CD4-positive, CD25-positive, alpha-beta regulatory T cell (primary cell): ENCODE measurements around the gene CAMK1. TPM values are rescaled to one million over a fixed set of nuclear protein-coding genes. Genes with fewer than 3 reads are reported as not detected.
A peak's percentile ranks its signal among the peaks of the same experiment; 100 is the strongest.

Experiments used
- ATAC-seq, 2 donors: fragments of 150-1000 bp; cut with Tn5 transposase; one replicate each; pipeline ENCODE4 v1.10.0; 2021; ENCODE audit warnings: low read depth in 2 of 2, moderate number of reproducible peaks in 2 of 2, moderate library complexity in 1 of 2
- DNase-seq, 3 donors: peaks; one replicate each; pipeline versions ENCODE4 v3.0.0 to v3.0.0-alpha.2; 2012 to 2022; ENCODE audit warnings: mixed read lengths in 1 of 3
- H3K27ac ChIP-seq: one replicate; pipeline ENCODE4 v1.7.0; 2013; ENCODE audit warnings: mild to moderate bottlenecking, low read length; ENCODE audit not compliant: insufficient read depth, poor library complexity, severe bottlenecking
- H3K27me3 ChIP-seq: one replicate; pipeline ENCODE4 v1.7.0; 2013; ENCODE audit warnings: low read length; ENCODE audit not compliant: control insufficient read depth, insufficient read depth
- H3K36me3 ChIP-seq: one replicate; pipeline ENCODE4 v1.7.0; 2013; ENCODE audit warnings: mild to moderate bottlenecking, low read length, moderate library complexity; ENCODE audit not compliant: control insufficient read depth, insufficient read depth
- H3K4me1 ChIP-seq: 2 replicates; pipeline ENCODE4 v1.7.0; 2013; ENCODE audit warnings: mild to moderate bottlenecking, low read length; ENCODE audit not compliant: insufficient read depth, control insufficient read depth, poor library complexity, severe bottlenecking
- H3K4me3 ChIP-seq: one replicate; pipeline ENCODE4 v1.7.0; 2013; ENCODE audit warnings: low read depth, mild to moderate bottlenecking, low read length, moderate library complexity
- H3K9me3 ChIP-seq, 2 experiments: 1 replicate in 1 of 2; 2 replicates in 1 of 2; pipeline ENCODE4 v1.7.0; 2013; ENCODE audit warnings: low read length in 2 of 2, mild to moderate bottlenecking in 1 of 2, moderate library complexity in 1 of 2; ENCODE audit not compliant: control insufficient read depth in 2 of 2
- H3K27ac Mint-ChIP-seq, 3 donors: one replicate each; pipeline ENCODE4 v1.8.0; 2020 to 2022; ENCODE audit warnings: mild to moderate bottlenecking in 3 of 3, mixed read lengths in 3 of 3, moderate library complexity in 2 of 3
- H3K27me3 Mint-ChIP-seq: one replicate; pipeline ENCODE4 v1.8.0; 2022; ENCODE audit warnings: mild to moderate bottlenecking, mixed read lengths
- H3K36me3 Mint-ChIP-seq: one replicate; pipeline ENCODE4 v1.8.0; 2020; ENCODE audit warnings: mixed read lengths
- H3K4me1 Mint-ChIP-seq, 4 donors: one replicate each; pipeline ENCODE4 v1.8.0; 2020 to 2022; ENCODE audit warnings: mixed read lengths in 4 of 4, mild to moderate bottlenecking in 1 of 4
- H3K4me3 Mint-ChIP-seq, 4 donors: one replicate each; pipeline ENCODE4 v1.8.0; 2020 to 2022; ENCODE audit warnings: mild to moderate bottlenecking in 4 of 4, mixed read lengths in 4 of 4, moderate library complexity in 3 of 4
- H3K9me3 Mint-ChIP-seq, 7 donors: one replicate each; pipeline ENCODE4 v1.8.0; 2020 to 2022; ENCODE audit warnings: mixed read lengths in 7 of 7, mild to moderate bottlenecking in 3 of 7, moderate library complexity in 2 of 7
- polyA plus RNA-seq, 4 donors: library from polyadenylated mRNA; unstranded; fragments of 300-500 nt; fragmentation: Illumina TruSeq; gene quantifications; one replicate each; pipeline ENCODE4 v1.2.3, GENCODE V29; 2021
- total RNA-seq: library from RNA; stranded (reverse); gene quantifications from one replicate; pipeline ENCODE4 v1.2.3, GENCODE V29; 2022

CAMK1 gene
- total and polyA plus RNA-seq, 5 donors from 2014 or later = 4.5 to 13.7 (median 5.6) TPM

- Mint-ChIP-seq H3K4me1 (peaks cover 13 to 50% (median 40%) of the 10 kb centered on the region in 4 donors), H3K4me3 (no peak overlapping the region), H3K36me3 (peaks cover 37% of the 10 kb centered on the region), H3K27me3 (no peaks in the 10 kb centered on the region), H3K27ac (no peak overlapping the region), H3K9me3 (no peaks in the 10 kb centered on the region)
- peaks cover 35% of the 10 kb centered on the region for H3K4me1 ChIP-seq
- no peak overlapping the region for H3K4me3 ChIP-seq
- peaks cover 54% of the 10 kb centered on the region for H3K36me3 ChIP-seq
- ATAC-seq (no peak), DNase-seq (no peak)
- H3K9me3 ChIP-seq = no peaks in the 10 kb centered on the region
- no peaks in the 10 kb centered on the region for H3K27me3 ChIP-seq
- no peak overlapping the region for H3K27ac ChIP-seq
Observed at GRCh38 chr3:9783954-9784353, 14.2 kb upstream of the CAMK1 start.

- Mint-ChIP-seq H3K4me1 (peaks cover 12 to 59% (median 46%) of the 10 kb centered on the region in 4 donors), H3K36me3 (peaks cover 33% of the 10 kb centered on the region)
- no peak for ATAC-seq
Observed at GRCh38 chr3:9782770-9783169, 13.0 kb upstream of the CAMK1 start.

GRCh38 chr3:9781978-9782603, 12.3 kb upstream of the CAMK1 start:
- peaks cover 27% of the 10 kb centered on the region for H3K36me3 Mint-ChIP-seq
- Histone ChIP-seq H3K4me3 (no peak overlapping the region), H3K27me3 (no peaks in the 10 kb centered on the region), H3K27ac (no peak overlapping the region), H3K4me1 (peaks cover 42% of the 10 kb centered on the region), H3K9me3 (no peaks in the 10 kb centered on the region), H3K36me3 (peaks cover 43% of the 10 kb centered on the region)
- ATAC-seq = no peak
- no peaks in the 10 kb centered on the region for H3K27me3 Mint-ChIP-seq
- peaks cover 8 to 58% (median 42%) of the 10 kb centered on the region in 4 donors for H3K4me1 Mint-ChIP-seq
- peak overlapping the region in 1 of 4 donors; percentile 67 for H3K4me3 Mint-ChIP-seq
- DNase-seq = no peak
- H3K9me3 Mint-ChIP-seq = no peaks in the 10 kb centered on the region
- peak overlapping the region in 2 of 3 donors; percentile 73 to 95 for H3K27ac Mint-ChIP-seq

More at GRCh38 chr3:9782770-9783169, 13.0 kb upstream of the CAMK1 start:
- Histone ChIP-seq H3K9me3 (no peaks in the 10 kb centered on the region), H3K4me1 (peaks cover 42% of the 10 kb centered on the region), H3K4me3 (no peak overlapping the region), H3K27ac (no peak overlapping the region), H3K36me3 (peaks cover 49% of the 10 kb centered on the region), H3K27me3 (no peaks in the 10 kb centered on the region)
- Mint-ChIP-seq H3K27ac (no peak overlapping the region), H3K4me3 (no peak overlapping the region), H3K27me3 (no peaks in the 10 kb centered on the region), H3K9me3 (no peaks in the 10 kb centered on the region)
- DNase-seq = peak in 1 of 3 donors; percentile 14

- Histone ChIP-seq H3K4me1 (peaks cover 42% of the 10 kb centered on the region), H3K27ac (no peak overlapping the region), H3K36me3 (peaks cover 38% of the 10 kb centered on the region), H3K9me3 (no peaks in the 10 kb centered on the region), H3K4me3 (no peak overlapping the region), H3K27me3 (no peaks in the 10 kb centered on the region)
- peak overlapping the region in 1 of 4 donors; percentile 27 for H3K4me3 Mint-ChIP-seq
- no peaks in the 10 kb centered on the region for H3K27me3 Mint-ChIP-seq
- no peaks in the 10 kb centered on the region for H3K9me3 Mint-ChIP-seq
- peaks cover 23% of the 10 kb centered on the region for H3K36me3 Mint-ChIP-seq
- H3K4me1 Mint-ChIP-seq = peaks cover 8 to 58% (median 43%) of the 10 kb centered on the region in 4 donors
- H3K27ac Mint-ChIP-seq = peak overlapping the region; percentile 56 to 95 (median 79)
- DNase-seq = no peak
- ATAC-seq = no peak
Observed at GRCh38 chr3:9781551-9781950, 11.8 kb upstream of the CAMK1 start.

- peak overlapping the region; percentile 70 for H3K27ac ChIP-seq
- ATAC-seq = no peak
- H3K27ac Mint-ChIP-seq = peak overlapping the region; percentile 20 to 95 (median 84)
- H3K4me1 ChIP-seq = peaks cover 42% of the 10 kb centered on the region
- H3K4me3 ChIP-seq = no peak overlapping the region
- no peaks in the 10 kb centered on the region for H3K27me3 Mint-ChIP-seq
- no peaks in the 10 kb centered on the region for H3K9me3 ChIP-seq
- no peak for DNase-seq
- peaks cover 33% of the 10 kb centered on the region for H3K36me3 ChIP-seq
- H3K9me3 Mint-ChIP-seq = no peaks in the 10 kb centered on the region
- H3K4me3 Mint-ChIP-seq = peak overlapping the region in 2 of 4 donors; percentile 61 to 64
- peaks cover 18% of the 10 kb centered on the region for H3K36me3 Mint-ChIP-seq
- peaks cover 8 to 58% (median 43%) of the 10 kb centered on the region in 4 donors for H3K4me1 Mint-ChIP-seq
- no peaks in the 10 kb centered on the region for H3K27me3 ChIP-seq
Observed at GRCh38 chr3:9780910-9781309, 11.2 kb upstream of the CAMK1 start.

GRCh38 chr3:9780458-9780812, 10.7 kb upstream of the CAMK1 start:
- Histone ChIP-seq H3K36me3 (peaks cover 29% of the 10 kb centered on the region), H3K4me3 (peak overlapping the region; percentile 15), H3K27me3 (no peaks in the 10 kb centered on the region), H3K27ac (peak overlapping the region; percentile 70), H3K9me3 (no peaks in the 10 kb centered on the region), H3K4me1 (peaks cover 42% of the 10 kb centered on the region)
- ATAC-seq (no peak), DNase-seq (no peak)
- Mint-ChIP-seq H3K27me3 (no peaks in the 10 kb centered on the region), H3K4me1 (peaks cover 8 to 54% (median 43%) of the 10 kb centered on the region in 4 donors), H3K27ac (peak overlapping the region; percentile 84 to 95 (median 85)), H3K9me3 (no peaks in the 10 kb centered on the region), H3K4me3 (peak overlapping the region in 3 of 4 donors; percentile 61 to 83 (median 64)), H3K36me3 (peaks cover 15% of the 10 kb centered on the region)

- H3K27me3 ChIP-seq = no peaks in the 10 kb centered on the region
- no peaks in the 10 kb centered on the region for H3K9me3 ChIP-seq
- Mint-ChIP-seq H3K4me3 (peak overlapping the region in 3 of 4 donors; percentile 64 to 83 (median 74)), H3K9me3 (no peaks in the 10 kb centered on the region), H3K4me1 (peaks cover 8 to 52% (median 45%) of the 10 kb centered on the region in 4 donors), H3K27me3 (no peaks in the 10 kb centered on the region), H3K27ac (peak overlapping the region; percentile 84 to 95 (median 85)), H3K36me3 (peaks cover 11% of the 10 kb centered on the region)
- peak; percentile 55 to 59 for ATAC-seq
- peaks cover 24% of the 10 kb centered on the region for H3K36me3 ChIP-seq
- DNase-seq = peak in 2 of 3 donors; percentile 31 to 65
- H3K27ac ChIP-seq = peak overlapping the region; percentile 70
- H3K4me3 ChIP-seq = peak overlapping the region; percentile 15
- H3K4me1 ChIP-seq = peaks cover 42% of the 10 kb centered on the region
Observed at GRCh38 chr3:9779721-9780457, 10.1 kb upstream of the CAMK1 start.
